GM18517 (cell line): ENCODE measurements around the gene PIGBOS1.
"Not testable (repeated sequence)": the region's sequence is repeated elsewhere in the genome, so short reads cannot be mapped to it uniquely, and the experiment has no call there.

Experiments used
- ATAC-seq: cut with Tn5 transposase; IDR thresholded peaks from one replicate; pipeline ENCODE4 v1.9.1; 2021; ENCODE audit warnings: mild to moderate bottlenecking, moderate library complexity; ENCODE audit not compliant: unreplicated experiment

PIGBOS1 gene, protein sequence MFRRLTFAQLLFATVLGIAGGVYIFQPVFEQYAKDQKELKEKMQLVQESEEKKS

GRCh38 chr15:55318588-55319494 is at the start of gene PIGBOS1, which contains the start of gene PIGB:
Gene PIGBOS1 (minus strand): TSS chr15:55319123. CDS start chr15:55317792, 1,331 bp downstream.
Gene PIGB (plus strand): TSS chr15:55319222. CDS start chr15:55319251, 29 bp downstream.
- peak; percentile 84 for ATAC-seq

GRCh38 chr15:55366981-55367380 is 48.1 kb upstream of the PIGBOS1 start:
- ATAC-seq = no peak

DNA sequence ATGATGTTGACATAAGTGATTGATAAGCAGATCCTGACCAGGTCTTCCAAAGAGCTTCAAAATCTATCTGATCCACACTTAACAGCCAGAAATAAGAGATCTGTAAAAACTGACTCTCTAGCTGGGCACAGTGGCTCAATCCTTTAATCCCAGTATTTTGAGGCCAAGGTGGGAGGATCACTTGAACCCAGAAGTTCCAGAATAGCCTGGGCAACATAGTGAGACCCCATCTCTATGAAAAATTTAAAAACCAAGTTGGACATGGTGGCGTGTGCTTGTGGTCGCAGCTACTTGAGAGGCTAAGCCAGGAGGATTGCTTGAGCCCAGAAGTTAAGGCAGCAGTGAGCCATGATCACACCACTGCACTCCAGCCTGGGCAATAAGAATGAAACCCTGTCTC is 43.7 kb upstream of the PIGBOS1 start:
- no peak for ATAC-seq

- ATAC-seq = no peak
Measured at GRCh38 chr15:55361048-55361447, 42.1 kb upstream of the PIGBOS1 start.

DNA sequence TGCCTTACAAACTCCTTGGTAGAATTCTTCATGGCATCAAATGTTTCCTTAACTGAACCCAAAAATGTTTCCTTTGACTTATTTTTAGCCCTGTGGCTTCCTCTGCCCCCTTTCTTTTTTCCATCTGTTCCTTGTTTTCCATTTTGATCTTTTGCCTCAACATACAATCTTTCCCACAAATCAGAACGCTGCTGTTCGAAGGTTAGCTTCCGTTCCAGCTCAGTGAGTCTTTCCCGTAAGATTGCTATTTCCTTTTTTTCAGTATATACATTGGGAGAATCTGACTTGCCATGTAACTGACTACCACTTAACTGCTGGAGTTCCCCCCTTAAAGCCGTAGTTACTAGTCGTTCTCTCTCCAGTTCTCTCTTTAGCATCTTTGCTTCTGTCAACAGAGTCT is 41.3 kb upstream of the PIGBOS1 start:
- no peak for ATAC-seq

DNA sequence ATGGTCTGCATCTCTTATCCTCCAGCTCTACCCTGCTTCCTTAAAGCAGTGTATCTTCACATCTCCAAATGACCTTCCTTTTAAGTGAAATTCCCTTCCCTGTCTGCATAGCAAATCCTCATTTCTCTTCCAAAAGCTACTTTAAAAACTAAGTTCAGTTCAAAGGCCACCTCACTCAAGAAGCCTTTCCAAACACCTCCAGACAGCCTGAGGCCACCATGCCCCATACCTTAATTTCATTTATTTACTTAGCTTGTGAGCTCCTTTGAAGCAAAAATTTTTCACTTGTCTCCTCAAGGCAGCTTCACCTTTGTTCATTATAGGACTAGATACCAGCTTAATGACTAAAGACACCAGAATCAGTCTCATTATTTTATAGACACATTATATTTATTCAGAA is 39.5 kb upstream of the PIGBOS1 start:
- no peak for ATAC-seq

DNA sequence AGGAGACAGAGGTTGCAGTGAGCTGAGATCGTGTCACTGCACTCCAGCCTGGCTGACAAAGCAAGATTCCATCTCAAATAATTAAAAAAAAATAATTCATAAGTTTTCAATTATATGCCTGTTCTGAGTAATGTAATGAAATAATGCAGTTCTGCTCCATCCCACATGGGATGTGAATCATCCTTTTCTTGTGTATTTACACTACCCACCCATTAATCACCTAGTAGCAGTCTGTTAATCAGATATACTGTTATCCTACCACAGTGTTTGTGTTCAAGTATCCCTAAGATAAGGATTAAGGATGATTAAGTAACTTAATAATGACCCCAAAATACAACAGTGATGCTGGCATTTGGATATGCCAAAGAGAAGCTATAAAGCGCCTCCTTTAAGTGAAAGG is 38.9 kb upstream of the PIGBOS1 start:
- no peak for ATAC-seq

GRCh38 chr15:55356985-55357585 is 38.2 kb upstream of the PIGBOS1 start:
- ATAC-seq = no peak

DNA sequence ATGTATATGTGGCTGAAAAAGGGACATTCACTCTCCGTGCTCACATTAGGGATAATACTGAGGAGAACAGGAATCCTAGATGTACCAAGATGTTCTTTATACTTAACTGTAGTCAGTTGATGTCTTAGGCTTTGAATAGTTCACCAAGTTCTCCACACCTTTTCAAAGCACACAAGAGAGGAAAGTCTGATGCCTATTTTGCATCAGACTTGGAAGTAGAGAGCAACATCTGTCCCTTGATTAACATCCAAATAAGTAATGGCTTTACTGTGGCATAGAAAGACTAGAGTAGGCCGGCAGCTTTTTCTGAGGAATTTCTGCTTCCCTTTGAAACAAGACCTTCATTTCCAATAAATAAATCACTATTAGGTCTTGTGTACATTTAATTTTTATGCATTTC is 34.1 kb upstream of the PIGBOS1 start:
- no peak for ATAC-seq

DNA sequence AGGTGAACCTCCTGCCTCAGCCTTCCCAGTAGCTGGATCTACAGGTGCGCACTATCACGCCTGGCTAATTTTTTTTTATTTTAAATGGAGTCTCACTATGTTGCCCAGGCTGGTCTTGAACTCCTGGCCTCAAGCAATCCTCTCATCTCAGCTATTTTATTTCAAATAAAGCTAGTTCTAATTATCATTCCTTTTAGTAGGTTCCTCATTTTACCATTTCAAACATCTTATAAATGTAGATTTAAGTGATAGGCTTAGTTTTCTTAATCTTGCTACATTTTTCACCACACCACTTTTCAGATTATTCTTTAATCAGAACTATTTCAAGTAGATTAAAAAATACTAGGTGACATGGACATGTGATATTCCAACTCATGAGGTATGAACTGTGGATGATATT is 30.4 kb upstream of the PIGBOS1 start:
- no peak for ATAC-seq

DNA sequence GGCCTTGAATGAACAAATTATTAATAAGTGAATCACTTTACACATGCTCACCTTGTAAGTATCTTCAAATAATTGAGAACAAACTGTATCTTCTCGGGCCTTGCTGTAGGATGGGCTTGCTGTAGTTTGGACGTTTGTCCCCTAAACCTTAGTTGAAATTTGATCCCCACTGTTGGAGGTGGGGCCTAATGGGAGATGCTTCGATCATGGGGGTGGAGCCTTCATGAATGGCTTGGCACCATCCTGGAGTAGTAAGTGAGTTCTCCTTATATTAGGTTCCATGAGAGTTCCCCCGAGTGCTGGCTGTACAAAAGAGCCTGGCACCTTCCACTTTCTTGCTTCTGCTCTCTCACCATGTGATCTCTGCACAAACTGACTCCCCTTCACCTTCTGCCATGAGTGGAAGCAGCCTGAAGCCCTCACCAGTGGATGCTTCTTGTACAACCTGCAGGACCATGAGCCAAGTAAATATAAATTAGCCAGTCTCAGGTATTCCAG is 29.4 kb upstream of the PIGBOS1 start:
- ATAC-seq = no peak

- ATAC-seq = no peak
Measured at GRCh38 chr15:55344206-55344605, 25.3 kb upstream of the PIGBOS1 start.

DNA sequence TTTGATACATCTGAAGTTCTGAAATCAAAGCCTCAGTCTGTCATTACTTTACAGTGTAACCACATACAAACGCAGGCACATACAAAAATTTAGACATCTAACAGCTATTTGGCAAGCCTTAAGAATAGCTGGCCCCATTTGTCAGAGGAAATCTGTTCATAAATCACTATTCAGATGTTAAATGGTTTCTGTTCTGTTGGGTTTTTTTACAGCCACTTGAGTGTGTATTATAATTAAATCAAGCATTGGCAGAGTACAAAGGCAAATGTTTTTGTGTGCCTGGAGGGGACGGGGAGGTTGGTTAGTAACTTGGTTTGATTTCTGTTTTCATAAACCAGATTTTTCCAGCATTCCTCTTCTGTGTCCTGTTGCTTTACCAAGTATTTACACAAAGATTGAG is 24.2 kb upstream of the PIGBOS1 start:
- ATAC-seq = no peak

GRCh38 chr15:55337160-55337559 is 18.2 kb upstream of the PIGBOS1 start:
- no peak for ATAC-seq

GRCh38 chr15:55334997-55335396 is 16.1 kb upstream of the PIGBOS1 start:
- no peak for ATAC-seq

- ATAC-seq = no peak
Measured at GRCh38 chr15:55334371-55334770, 15.4 kb upstream of the PIGBOS1 start.

DNA sequence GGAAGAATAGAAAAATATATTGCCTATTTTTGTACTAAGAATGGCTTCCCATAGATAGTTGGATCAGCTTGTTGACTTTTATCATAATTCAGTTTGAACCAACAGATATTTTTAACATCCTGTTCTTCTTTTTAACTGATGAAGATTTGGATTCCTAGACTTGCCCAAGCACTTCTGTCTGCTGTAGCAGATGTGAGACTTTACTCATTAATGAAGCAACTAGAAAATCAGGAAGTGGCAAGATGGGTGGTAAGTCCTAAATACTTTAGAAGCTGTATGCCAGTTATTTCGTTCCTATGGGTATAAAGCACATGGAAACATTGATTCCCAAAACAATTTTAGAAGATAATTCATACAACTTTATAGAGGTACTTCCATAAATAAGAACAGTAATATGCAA is 8.5 kb upstream of the PIGBOS1 start:
- ATAC-seq = no peak

DNA sequence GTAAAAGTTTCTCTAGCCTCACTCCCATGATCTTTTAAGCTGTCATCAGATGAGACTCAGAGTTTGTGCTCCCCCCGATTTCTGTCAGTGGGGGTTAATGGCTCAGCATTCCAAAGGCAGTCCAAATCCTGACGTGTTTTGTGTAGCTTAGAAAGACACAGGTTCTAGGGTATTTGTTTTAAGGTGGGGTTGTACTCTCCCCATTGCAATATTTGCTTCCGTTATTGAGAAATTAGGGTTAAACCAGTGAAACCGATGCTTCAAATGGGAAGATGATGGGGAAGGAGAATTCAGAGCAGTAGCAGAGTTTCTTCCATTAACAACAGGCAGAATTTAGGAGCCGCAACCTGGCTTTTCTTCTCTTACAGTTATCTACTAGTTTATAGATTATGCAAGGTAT is 3.5 kb upstream of the PIGBOS1 start:
- no peak for ATAC-seq

DNA sequence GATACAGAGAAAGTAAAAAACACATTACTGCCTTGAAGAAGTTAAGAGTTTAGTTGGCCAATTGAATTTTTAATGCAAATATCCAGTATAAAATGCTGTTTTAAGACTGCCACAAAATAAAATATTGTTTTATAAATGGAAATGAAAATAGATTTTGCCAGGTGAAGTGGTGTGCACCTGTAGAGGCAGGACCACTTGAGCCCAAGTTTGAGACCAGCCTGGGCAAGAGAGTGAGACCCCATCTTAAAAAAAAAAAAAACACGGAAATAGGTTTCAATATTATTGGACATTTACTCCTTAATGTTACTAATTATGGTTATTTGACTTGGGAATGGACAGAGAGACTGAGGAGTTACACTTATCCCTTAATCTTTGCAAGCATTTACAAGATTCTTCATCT is 2.0 kb upstream of the PIGBOS1 start:
- no peak for ATAC-seq

GRCh38 chr15:55320238-55320550 is 1.3 kb upstream of the PIGBOS1 start:
- ATAC-seq = no peak

GRCh38 chr15:55319537-55320237 is 764 bp upstream of the PIGBOS1 start:
- peak; percentile 45 for ATAC-seq

- not testable (repeated sequence) for ATAC-seq
Measured at GRCh38 chr15:55302801-55303200, 16.1 kb downstream of the PIGBOS1 start.
